Stimulated activated naive CD8-positive, alpha-beta T cell treated with anti-CD3 and anti-CD28 coated beads, Interleukin-15, amount 100 ng/mL, for 72 hours (primary cell): Measurements from ENCODE around the gene RPS27A.
"Not testable (repeated sequence)": the region's sequence is repeated elsewhere in the genome, so short reads cannot be mapped to it uniquely, and the experiment has no call there.

Source experiments
- ATAC-seq: fragments of 150-1000 bp; cut with Tn5 transposase; 2 replicates; pipeline ENCODE4 v1.10.0; 2021; ENCODE audit warnings: mild to moderate bottlenecking, moderate library complexity
- DNase-seq, 2 donors: peaks; one replicate each; pipeline ENCODE4 v3.0.0; 2021 to 2022
- H3K27ac Mint-ChIP-seq, 2 donors: one replicate each; pipeline ENCODE4 v1.8.0; 2022; ENCODE audit warnings: mild to moderate bottlenecking in 2 of 2, mixed read lengths in 2 of 2, moderate library complexity in 2 of 2
- H3K27me3 Mint-ChIP-seq: one replicate; pipeline ENCODE4 v1.8.0; 2022; ENCODE audit warnings: mixed read lengths
- H3K4me1 Mint-ChIP-seq: one replicate; pipeline ENCODE4 v1.8.0; 2022; ENCODE audit warnings: mild to moderate bottlenecking, mixed read lengths
- H3K4me3 Mint-ChIP-seq, 2 donors: one replicate each; pipeline ENCODE4 v1.8.0; 2022; ENCODE audit warnings: mild to moderate bottlenecking in 2 of 2, mixed read lengths in 2 of 2, moderate library complexity in 1 of 2
- H3K9me3 Mint-ChIP-seq, 2 donors: one replicate each; pipeline ENCODE4 v1.8.0; 2022; ENCODE audit warnings: mixed read lengths in 2 of 2

The RPS27A gene

GRCh38 chr2:55269645-55269990 is 37.1 kb downstream of the RPS27A start:
- peaks cover 19% of the 10 kb centered on the region for H3K4me1 Mint-ChIP-seq
- H3K4me3 Mint-ChIP-seq = peak overlapping the region; percentile 96 to 99
- H3K9me3 Mint-ChIP-seq = no peaks in the 10 kb centered on the region
- ATAC-seq (no peak), DNase-seq (no peak)
- no peaks in the 10 kb centered on the region for H3K27me3 Mint-ChIP-seq
- peak overlapping the region; percentile 97 to 99 for H3K27ac Mint-ChIP-seq

- not testable (repeated sequence) for H3K9me3 Mint-ChIP-seq, H3K4me1 Mint-ChIP-seq, H3K27me3 Mint-ChIP-seq, H3K27ac Mint-ChIP-seq, ATAC-seq, DNase-seq, H3K4me3 Mint-ChIP-seq
Measured at GRCh38 chr2:55274346-55274745, 41.9 kb downstream of the RPS27A start.

DNA sequence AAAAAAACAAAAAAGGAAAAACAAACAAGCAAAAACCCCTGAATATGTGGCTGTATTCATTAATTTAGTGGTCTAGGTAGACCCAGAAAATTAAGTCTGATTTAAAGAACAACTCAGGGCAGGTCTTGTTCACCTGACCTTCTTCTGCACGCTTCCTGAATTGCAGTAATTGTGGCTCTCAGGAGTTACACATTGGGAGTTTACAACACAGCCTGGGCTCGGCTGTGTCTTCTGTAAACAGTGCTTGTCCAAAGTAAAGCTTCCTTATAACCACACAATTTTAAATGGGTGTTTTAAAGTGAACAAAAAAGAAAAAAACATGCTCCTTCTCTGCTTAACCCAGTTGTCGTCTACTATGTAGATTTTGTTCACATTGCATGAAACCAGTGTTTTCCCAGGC is 44.8 kb downstream of the RPS27A start:
- H3K27ac Mint-ChIP-seq = no peak overlapping the region
- DNase-seq = no peak
- H3K27me3 Mint-ChIP-seq = no peaks in the 10 kb centered on the region
- no peak for ATAC-seq
- H3K9me3 Mint-ChIP-seq = no peaks in the 10 kb centered on the region
- H3K4me1 Mint-ChIP-seq = peaks cover 6% of the 10 kb centered on the region
- H3K4me3 Mint-ChIP-seq = no peak overlapping the region

GRCh38 chr2:55279214-55279835 is 46.8 kb downstream of the RPS27A start:
- H3K27ac Mint-ChIP-seq, DNase-seq, H3K4me3 Mint-ChIP-seq: not testable (repeated sequence)

GRCh38 chr2:55279859-55280424 is 47.5 kb downstream of the RPS27A start:
- not testable (repeated sequence) for H3K4me3 Mint-ChIP-seq, ATAC-seq, DNase-seq, H3K27me3 Mint-ChIP-seq, H3K9me3 Mint-ChIP-seq, H3K27ac Mint-ChIP-seq
- peaks cover 19% of the 10 kb centered on the region for H3K4me1 Mint-ChIP-seq

More at GRCh38 chr2:55279214-55279835, 46.8 kb downstream of the RPS27A start:
- peaks cover 19% of the 10 kb centered on the region for H3K4me1 Mint-ChIP-seq
- not testable (repeated sequence) for ATAC-seq, H3K27me3 Mint-ChIP-seq, H3K9me3 Mint-ChIP-seq

- H3K4me1 Mint-ChIP-seq = peaks cover 19% of the 10 kb centered on the region
- peak overlapping the region in 1 of 2 donors; percentile 97 for H3K27ac Mint-ChIP-seq
- H3K4me3 Mint-ChIP-seq = peak overlapping the region; percentile 24 to 96
- H3K9me3 Mint-ChIP-seq, DNase-seq, ATAC-seq, H3K27me3 Mint-ChIP-seq: not testable (repeated sequence)
Measured at GRCh38 chr2:55280851-55281546, 48.5 kb downstream of the RPS27A start.

DNA sequence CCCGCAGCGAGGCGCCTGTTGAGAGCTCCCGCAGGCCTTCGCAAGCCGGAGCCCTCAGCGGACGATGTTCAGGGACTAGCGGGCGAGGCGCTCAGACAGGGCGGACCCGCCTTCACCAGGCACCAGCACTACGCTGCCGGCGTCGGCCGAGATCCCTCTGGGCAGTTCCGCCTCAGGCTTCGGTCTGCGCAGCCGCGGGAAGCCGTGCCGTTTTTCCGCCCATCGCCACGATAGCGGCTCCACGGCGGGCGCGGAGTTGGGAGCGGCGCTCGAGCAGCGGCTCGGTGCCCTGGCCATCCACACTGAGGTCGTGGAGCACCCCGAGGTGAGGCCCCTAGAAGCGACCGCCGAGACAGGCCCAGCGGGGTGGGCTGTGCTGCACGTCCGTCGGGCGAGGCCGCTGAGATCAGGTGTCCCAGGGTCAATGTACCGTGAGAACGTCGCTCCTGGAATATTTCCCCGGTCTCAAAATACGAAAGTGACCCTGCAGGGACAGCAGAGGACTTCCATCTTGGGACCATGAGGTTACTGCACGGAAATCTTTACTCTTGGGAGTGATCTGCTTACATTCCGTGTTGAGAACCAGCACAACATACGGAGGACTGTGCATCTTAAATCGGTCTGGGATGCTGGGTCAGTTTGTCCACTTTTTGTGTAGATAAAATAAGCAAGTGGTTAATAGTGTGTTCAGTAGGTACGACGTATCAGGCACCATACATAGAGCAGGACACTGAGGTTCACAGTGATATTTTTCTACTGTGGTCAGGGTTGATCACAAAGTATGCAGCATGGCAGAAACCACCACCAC is 49.8 kb downstream of the RPS27A start:
- Mint-ChIP-seq H3K4me1 (peaks cover 19% of the 10 kb centered on the region), H3K27me3 (no peaks in the 10 kb centered on the region), H3K27ac (peak overlapping the region; percentile 94 to 97), H3K9me3 (no peaks in the 10 kb centered on the region), H3K4me3 (peak overlapping the region; percentile 91 to 96)
- peak; percentile 99 for ATAC-seq
- peak; percentile 87 for DNase-seq

DNA sequence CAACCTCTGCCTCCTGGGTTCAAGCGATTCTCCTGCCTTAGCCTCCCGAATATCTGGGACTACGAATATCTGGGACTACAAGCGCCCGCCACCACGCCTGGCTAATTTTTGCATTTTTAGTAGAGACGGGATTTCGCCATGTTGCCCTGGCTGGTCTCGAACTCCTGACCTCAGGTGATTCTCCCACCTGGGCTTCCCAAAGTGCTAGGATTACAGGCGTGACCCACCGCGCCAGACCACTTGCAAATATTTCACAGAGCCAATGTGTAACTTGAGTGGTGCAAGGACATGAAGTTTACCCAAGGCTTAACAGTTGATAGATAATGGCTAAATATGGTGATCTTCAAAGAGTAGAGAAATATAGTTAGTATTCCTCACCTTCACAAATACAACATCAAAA is 50.6 kb downstream of the RPS27A start:
- H3K4me3 Mint-ChIP-seq = peak overlapping the region; percentile 60 to 96
- no peak for DNase-seq
- H3K9me3 Mint-ChIP-seq = no peaks in the 10 kb centered on the region
- H3K27ac Mint-ChIP-seq = peak overlapping the region in 1 of 2 donors; percentile 55
- no peaks in the 10 kb centered on the region for H3K27me3 Mint-ChIP-seq
- no peak for ATAC-seq
- peaks cover 19% of the 10 kb centered on the region for H3K4me1 Mint-ChIP-seq
